NCI-H1092 (cell line): Measurements from ENCODE around the gene PNPO.
"Not testable (repeated sequence)": the region's sequence is repeated elsewhere in the genome, so short reads cannot be mapped to it uniquely, and the experiment has no call there.

Experiments used
- DNase-seq: peaks from one replicate; lab custom pipeline; 2025; lab: John Stamatoyannopoulos, UW

PNPO gene

GRCh38 chr17:47975189-47975822, 33.9 kb downstream of the PNPO start:
- DNase-seq = no peak

- no peak for DNase-seq
Observed at GRCh38 chr17:47975823-47976205, 34.4 kb downstream of the PNPO start.

GRCh38 chr17:47978324-47978723, 37.0 kb downstream of the PNPO start:
- DNase-seq = peak; percentile 54

GRCh38 chr17:47980541-47980940, 39.2 kb downstream of the PNPO start:
- peak; percentile 27 for DNase-seq

- DNase-seq = no peak
Observed at GRCh38 chr17:47981462-47981861, 40.1 kb downstream of the PNPO start.

GRCh38 chr17:47982091-47982617, 40.8 kb downstream of the PNPO start:
- DNase-seq = no peak

GRCh38 chr17:47982645-47983390, 41.4 kb downstream of the PNPO start:
- DNase-seq = no peak

GRCh38 chr17:47983492-47984223, 42.3 kb downstream of the PNPO start:
- DNase-seq = no peak

- DNase-seq = no peak
Observed at GRCh38 chr17:47986520-47986919, 45.1 kb downstream of the PNPO start.

GRCh38 chr17:47987240-47987835, 46.0 kb downstream of the PNPO start:
- peak; percentile 53 for DNase-seq

GRCh38 chr17:47988445-47988844, 47.1 kb downstream of the PNPO start:
- DNase-seq = not testable (repeated sequence)

- DNase-seq = no peak
Observed at GRCh38 chr17:47989159-47989558, 47.8 kb downstream of the PNPO start.

- no peak for DNase-seq
Observed at GRCh38 chr17:47989700-47990099, 48.3 kb downstream of the PNPO start.

- peak; percentile 29 for DNase-seq
Observed at GRCh38 chr17:47990962-47991731, 49.8 kb downstream of the PNPO start.

GRCh38 chr17:47992216-47992615, 50.8 kb downstream of the PNPO start:
- DNase-seq = no peak

GRCh38 chr17:47993031-47993564, 51.7 kb downstream of the PNPO start:
- DNase-seq = no peak

GRCh38 chr17:47993964-47994363, 52.6 kb downstream of the PNPO start:
- no peak for DNase-seq

- no peak for DNase-seq
Observed at GRCh38 chr17:47994724-47995123, 53.4 kb downstream of the PNPO start.

GRCh38 chr17:47995241-47995935, 54.0 kb downstream of the PNPO start:
- DNase-seq = no peak

- no peak for DNase-seq
Observed at GRCh38 chr17:47996201-47996600, 54.8 kb downstream of the PNPO start.

GRCh38 chr17:47997586-47997985, 56.2 kb downstream of the PNPO start:
- DNase-seq = no peak
